NCI-H345 treated with DMSO at 0.1 percent for 48 hours (cell line): ENCODE results near the gene WRAP53.
A peak's percentile ranks its signal among the peaks of the same experiment; 100 is the strongest.
"Not testable (repeated sequence)": the region's sequence is repeated elsewhere in the genome, so short reads cannot be mapped to it uniquely, and the experiment has no call there.

Experiments
- DNase-seq: peaks from one replicate; lab custom pipeline; 2025; ENCODE audit not compliant: unreplicated experiment; lab: John Stamatoyannopoulos, UW

Gene WRAP53

GRCh38 chr17:7687908-7688807 is at the start of gene WRAP53:
Gene WRAP53, plus strand, starts transcription at chr17:7688477. Its CDS starts 172 bp downstream, at chr17:7688649.
- DNase-seq, result peak; percentile 89

GRCh38 chr17:7640783-7641182 is 47.5 kb upstream of the WRAP53 start:
- no peak for DNase-seq

- DNase-seq, result not testable (repeated sequence)
Observed at GRCh38 chr17:7641635-7642034, 46.6 kb upstream of the WRAP53 start.

DNA sequence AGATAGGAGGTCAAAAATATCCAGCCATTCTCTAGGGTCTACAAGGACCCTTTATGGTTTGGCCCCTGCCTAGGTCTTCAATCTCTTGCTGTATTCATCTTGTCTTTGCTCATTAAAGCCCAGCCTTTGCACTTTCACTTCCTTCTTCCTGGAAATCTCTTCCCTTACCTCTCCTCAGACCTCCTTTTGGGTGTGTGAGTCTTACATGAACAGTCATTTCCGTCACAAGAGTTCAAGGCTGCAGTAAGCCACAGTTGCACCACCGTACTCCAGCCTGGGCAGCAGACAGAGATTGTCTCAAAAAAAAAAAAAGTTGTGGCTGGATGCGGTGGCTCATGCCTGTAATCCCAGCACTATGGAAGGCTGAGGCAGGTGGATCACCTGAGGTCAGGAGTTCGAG is 43.5 kb upstream of the WRAP53 start:
- DNase-seq, result no peak

- no peak for DNase-seq
Observed at GRCh38 chr17:7646457-7646856, 41.8 kb upstream of the WRAP53 start.

DNA sequence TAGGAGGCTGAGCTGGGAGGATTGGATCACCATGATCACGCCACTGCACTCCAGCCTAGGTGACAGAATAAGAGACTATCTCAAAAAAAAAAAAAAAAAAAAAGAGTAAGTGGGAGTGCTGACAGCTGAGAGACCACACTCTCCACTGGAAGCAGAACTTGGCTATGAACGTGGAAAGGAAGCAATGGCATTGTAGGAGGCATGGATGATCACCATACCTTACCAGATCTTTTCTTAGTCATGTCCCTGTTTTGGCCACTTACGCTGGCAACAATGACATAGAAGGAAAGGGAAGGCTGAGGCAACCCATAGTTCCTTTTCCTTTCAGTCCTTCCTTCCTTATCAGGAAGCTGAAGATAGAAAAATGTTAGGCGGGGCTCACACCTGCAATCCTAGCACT is 41.3 kb upstream of the WRAP53 start:
- no peak for DNase-seq

- DNase-seq, result peak; percentile 32
Observed at GRCh38 chr17:7650509-7651096, 37.7 kb upstream of the WRAP53 start, which contains the start of gene ATP1B2. Gene ATP1B2, plus strand, starts transcription at chr17:7650926. Its CDS starts 593 bp downstream, at chr17:7651519.

GRCh38 chr17:7651097-7651664 is 37.1 kb upstream of the WRAP53 start:
- DNase-seq, result no peak

- no peak for DNase-seq
Observed at GRCh38 chr17:7651665-7652387, 36.5 kb upstream of the WRAP53 start.

- no peak for DNase-seq
Observed at GRCh38 chr17:7652388-7653356, 35.6 kb upstream of the WRAP53 start.

DNA sequence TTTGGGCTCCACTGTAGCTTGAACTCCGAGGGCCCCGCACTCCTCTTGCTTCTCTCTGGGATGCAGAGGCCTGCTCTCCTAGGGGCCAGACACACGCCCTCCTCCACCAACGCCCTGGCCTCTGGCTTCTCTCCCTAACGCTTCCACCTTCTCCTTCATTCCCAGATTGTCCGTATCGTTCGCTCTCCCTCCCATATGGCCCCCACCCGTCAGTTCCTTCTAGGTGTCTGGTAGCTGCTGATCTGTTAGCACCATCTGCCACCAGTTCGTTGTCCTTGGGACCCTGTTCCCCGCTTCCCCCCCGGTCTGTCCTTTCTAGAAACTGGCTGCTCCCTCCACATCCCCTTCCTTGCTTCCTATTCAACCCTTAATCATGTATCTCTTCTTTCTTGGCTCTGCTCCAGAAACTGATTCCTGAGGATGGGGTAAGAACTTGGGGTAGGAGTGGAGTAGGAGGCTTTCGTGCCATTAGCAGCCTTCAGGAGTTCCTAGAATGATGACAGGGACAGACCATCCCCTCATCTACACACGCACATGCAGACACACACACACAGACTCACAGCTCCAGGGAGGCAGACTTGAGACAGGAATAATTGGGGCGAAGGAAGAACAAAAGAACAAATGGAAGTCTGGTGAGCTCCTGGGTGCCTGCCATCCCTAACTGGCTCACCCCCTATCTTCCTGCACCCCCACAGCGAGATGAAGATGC is 33.3 kb upstream of the WRAP53 start:
- no peak for DNase-seq

GRCh38 chr17:7655541-7655840 is 32.8 kb upstream of the WRAP53 start:
- DNase-seq, result no peak

- DNase-seq, result no peak
Observed at GRCh38 chr17:7656958-7657609, 31.2 kb upstream of the WRAP53 start.

- no peak for DNase-seq
Observed at GRCh38 chr17:7667656-7668406, 20.4 kb upstream of the WRAP53 start.

- DNase-seq, result no peak
Observed at GRCh38 chr17:7668482-7668881, 19.8 kb upstream of the WRAP53 start.

DNA sequence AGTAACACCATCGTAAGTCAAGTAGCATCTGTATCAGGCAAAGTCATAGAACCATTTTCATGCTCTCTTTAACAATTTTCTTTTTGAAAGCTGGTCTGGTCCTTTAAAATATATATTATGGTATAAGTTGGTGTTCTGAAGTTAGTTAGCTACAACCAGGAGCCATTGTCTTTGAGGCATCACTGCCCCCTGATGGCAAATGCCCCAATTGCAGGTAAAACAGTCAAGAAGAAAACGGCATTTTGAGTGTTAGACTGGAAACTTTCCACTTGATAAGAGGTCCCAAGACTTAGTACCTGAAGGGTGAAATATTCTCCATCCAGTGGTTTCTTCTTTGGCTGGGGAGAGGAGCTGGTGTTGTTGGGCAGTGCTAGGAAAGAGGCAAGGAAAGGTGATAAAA is 15.0 kb upstream of the WRAP53 start:
- no peak for DNase-seq

DNA sequence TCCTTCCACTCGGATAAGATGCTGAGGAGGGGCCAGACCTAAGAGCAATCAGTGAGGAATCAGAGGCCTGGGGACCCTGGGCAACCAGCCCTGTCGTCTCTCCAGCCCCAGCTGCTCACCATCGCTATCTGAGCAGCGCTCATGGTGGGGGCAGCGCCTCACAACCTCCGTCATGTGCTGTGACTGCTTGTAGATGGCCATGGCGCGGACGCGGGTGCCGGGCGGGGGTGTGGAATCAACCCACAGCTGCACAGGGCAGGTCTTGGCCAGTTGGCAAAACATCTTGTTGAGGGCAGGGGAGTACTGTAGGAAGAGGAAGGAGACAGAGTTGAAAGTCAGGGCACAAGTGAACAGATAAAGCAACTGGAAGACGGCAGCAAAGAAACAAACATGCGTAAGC is 13.3 kb upstream of the WRAP53 start:
- DNase-seq, result no peak

DNA sequence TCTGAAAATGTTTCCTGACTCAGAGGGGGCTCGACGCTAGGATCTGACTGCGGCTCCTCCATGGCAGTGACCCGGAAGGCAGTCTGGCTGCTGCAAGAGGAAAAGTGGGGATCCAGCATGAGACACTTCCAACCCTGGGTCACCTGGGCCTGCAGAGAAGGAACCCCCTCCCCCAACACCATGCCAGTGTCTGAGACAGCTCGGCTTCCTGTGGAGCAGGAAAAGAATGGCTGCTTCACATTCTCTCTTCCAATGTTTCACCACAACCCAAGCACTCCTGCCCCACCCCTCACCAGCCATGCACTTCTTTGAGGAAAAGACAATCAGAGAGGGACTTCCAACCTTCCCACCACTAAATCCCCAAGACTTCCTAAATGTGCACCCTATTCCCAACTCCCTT is 11.7 kb upstream of the WRAP53 start:
- no peak for DNase-seq
